SW 1271 (cell line): ENCODE measurements around the gene DDOST.
A peak's percentile ranks its signal among the peaks of the same experiment; 100 is the strongest.
"Not testable (repeated sequence)": the region's sequence is repeated elsewhere in the genome, so short reads cannot be mapped to it uniquely, and the experiment has no call there.

Source experiments
- DNase-seq, 2 experiments: peaks; one replicate each; lab custom pipeline; 2025; lab: John Stamatoyannopoulos, UW

DDOST gene

DNA sequence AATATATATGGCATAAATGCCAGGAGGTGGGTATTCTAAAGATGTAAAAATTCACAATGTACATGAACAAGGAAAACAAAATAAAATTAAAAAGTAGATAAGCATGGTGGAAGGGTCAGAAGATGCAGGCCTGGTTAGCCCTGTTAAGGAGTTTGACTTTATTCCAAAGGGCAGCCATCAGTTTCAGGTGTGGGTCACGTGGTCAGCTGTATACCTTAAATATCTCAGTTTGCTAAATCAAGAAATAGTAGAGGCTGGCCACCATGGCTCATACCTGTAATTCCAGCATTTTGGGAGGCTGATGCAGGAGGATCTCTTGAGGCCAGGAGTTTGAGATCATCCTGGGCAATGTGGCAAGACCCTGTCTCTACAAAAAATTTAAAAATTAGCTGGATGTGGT, 36.5 kb downstream of the DDOST start:
- no peak for DNase-seq

DNA sequence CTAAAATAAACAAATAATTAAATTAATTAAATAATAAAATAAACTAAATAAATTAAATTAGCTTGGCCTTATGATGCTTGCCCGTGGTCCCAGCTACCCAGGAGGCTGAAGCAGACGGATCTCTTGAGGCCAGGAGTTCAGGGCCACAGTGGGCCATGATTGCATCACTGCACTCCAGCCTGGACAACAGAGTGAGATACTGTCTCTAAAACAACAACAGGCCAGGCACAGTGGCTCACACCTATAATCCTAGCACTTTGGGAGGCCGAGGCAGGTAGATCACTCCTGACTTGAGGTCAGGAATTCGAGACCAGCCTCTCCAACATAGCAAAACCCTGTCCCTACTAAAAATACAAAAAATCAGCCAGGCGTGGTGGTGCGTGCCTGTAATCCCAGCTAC, 40.2 kb downstream of the DDOST start:
- DNase-seq, result no peak

DNA sequence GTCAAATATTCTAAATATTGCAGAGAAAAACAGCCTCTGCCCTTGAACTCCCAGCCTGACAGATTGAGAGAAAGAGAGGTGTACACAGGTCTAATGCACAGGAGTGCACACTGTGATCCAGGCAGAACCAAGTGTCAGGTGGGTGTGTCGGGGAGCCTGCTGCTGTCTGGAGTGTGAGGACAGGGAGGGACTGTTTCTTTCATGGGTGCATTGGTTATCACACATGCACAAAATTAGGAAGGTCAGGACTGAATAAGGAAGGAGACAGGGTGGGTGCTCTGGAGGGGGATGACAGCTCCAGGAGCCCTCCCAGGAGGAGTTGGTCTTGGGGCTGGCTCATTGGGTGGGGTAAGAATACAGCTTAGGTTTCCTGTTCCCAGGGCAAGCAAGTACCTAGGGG, 41.2 kb downstream of the DDOST start:
- DNase-seq, result no peak

DNA sequence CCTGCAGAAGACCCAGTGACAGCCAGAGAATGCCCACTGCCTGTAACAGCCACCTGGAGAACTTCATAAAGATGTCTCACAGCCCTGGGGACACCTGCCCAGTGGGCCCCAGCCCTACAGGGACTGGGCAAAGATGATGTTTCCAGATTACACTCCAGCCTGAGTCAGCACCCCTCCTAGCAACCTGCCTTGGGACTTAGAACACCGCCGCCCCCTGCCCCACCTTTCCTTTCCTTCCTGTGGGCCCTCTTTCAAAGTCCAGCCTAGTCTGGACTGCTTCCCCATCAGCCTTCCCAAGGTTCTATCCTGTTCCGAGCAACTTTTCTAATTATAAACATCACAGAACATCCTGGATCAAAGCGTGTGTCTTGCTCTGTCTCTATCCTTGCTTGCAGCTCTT, 42.6 kb downstream of the DDOST start:
- DNase-seq, result no peak

DNA sequence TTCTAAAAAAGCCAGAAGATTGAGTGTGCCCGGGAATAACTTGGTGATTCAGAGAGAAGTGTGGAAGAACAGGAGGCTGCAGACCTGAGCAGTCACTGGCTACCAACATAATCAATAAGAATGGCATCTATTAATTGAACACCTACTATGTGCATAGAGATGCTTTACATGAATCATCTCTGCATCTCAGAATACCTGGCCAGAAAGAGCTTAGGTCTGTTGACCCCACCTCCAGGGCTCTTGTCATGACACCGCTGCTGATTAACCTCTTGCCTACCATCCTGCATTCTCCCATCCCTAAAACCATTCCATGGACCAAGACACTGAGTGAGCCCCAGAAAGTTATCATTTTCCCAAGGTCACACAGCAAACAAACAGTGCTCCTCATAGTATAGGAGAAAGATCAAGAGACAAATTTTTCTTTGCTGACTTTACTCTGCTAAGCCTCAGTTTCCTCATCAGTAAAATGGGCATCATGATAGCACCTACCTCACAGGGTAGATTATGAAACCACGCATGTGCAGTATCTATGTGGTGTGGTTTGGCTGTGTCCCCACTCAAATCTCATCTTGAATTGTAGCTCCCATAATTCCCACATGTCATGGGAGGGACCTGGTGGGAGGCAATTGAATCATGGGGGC, 44.2 kb downstream of the DDOST start:
- DNase-seq, result no peak

DNA sequence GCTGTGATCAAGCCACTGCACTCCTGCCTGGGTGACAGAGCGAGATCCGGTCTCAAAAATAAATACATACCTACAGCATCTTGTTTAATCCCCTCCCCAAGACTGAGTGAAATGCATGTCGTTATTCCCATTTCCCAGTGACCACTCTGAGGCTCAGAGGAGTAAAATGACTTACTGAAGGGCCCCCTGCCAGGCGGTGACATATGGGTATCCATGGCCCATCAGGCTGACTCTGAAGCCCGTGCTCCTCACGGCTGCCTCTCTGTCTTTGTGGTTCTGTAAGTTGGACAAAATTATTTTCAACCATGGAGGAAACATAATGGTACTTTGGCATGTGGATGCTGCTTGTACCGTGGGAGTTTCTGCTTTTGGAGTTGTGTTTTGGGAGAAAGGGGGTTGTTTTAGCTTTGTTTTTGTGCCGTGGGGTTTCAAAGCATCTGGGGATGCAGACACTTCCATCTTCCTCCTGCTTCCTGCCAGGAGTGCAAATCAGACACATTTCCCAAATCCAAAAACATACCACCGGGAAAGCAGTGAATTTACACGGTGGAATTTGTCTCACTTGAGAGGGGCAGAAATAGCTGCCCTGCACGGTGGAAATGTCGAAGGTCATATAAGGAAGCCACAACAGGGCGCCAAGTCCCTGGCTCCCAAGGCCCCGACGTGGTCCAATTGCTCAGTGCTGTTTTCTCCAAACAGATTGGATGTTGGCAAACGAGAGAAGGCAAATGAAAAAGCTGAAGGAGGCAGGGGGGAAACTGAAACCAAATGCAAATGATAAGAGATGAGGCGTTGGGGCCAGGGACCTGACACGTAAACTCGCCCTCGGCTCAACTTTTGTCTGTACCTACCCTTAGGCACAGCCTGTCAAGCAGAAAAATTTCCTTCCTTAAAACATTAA, 45.0 kb downstream of the DDOST start:
- DNase-seq, result no peak

DNA sequence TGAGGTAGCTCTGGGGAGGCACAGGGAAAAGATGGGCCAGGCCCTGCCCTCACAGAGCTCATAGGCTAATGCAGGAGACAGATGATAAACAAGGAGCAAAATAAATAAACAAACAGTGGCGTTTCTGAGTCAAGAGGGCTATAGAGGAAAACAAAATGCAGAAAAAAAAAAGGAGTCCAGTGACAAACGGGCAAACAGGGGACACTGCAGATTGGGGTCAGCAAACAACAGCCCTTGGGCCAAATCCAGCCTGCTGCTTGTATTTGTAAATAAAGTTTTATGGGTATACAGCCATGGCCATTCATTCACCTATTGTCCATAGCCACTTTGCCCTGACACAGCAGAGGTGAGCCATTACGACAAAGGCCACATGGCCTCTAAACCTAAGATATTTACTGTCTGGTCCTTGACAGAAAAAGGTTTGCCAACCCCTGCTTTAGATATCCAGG, 47.0 kb downstream of the DDOST start:
- no peak for DNase-seq

DNA sequence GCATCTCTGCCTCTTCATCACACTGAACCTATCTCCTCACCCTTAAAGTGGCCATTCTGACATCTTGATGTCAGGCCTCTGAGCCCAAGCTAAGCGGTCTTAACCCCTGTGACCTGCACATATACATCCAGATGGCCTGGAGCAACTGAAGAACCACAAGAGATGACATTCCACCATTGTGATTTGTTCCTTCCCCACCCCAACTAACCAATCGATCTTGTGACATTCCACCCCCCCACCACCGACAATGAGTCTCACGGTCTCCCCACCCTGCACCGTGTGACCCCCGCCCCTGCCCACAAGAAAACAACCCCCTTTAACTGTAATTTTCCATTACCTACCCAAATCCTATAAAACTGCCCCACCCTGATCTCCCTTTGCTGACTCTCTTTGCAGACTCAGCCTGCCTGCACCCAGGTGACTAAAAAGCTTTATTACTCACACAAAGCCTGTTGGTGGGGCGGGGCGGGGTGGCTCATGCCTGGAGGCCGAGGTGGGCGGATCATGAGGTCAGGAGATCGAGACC, 48.9 kb downstream of the DDOST start:
- peak in 1 of 2 experiments; percentile 19 for DNase-seq

DNA sequence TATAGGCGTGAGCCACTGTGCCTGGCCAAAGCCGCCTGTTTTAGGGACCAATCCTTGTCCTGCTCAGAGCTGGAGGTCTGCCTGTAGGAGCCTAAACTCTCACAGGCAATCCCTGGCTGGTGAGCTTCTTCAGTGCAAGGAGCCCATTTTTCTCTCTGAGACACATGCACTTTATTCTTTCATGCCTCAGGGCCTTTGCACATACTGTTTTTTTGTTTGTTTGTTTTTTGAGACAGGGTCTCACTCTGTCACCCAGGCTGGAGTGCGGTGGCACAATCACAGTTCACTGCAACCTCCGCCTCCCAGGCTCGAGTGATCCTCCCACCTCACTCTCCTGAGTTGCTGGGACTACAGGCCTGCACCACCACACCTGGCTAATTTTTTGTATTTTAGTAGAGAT, 49.5 kb downstream of the DDOST start:
- DNase-seq, result no peak

DNA sequence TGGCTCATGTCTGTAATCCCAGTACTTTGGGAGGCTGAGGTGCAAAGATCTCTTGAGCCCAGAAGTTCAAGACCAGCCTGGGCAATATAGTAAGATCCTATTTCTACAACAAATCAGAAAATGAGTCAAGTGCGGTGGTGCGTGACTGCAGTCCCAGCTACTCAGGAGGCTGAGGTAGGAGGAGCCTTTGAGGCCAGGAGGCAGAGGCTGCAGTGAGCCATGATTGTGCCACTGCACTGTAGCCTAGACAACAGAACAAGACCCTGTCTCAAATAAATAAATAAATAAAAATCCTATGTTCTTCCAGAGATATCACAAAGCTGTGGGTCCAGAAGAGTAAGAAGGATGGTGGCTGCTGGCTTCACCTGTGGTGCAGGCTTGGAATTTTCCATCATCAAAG, 50.2 kb downstream of the DDOST start:
- no peak for DNase-seq

DNA sequence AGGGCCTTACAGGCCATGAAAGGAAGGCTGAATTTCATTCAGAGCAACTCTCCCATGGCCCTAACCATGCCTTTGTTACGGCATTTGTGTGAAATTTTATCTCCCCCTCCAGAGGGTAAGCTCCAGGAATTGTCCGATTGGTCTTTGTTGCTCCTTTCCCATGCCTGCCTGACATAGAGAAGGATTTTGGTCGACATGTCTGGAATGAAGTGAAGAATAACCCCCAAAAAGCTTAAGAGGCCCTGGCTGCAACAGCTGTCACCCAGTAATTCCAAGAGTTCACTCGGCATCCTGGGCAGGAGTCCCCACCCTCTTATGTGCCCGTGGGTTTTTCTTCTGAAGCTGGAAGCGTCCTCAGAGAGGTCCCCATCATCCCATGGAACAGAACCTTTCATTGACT, 51.6 kb downstream of the DDOST start:
- no peak for DNase-seq

DNA sequence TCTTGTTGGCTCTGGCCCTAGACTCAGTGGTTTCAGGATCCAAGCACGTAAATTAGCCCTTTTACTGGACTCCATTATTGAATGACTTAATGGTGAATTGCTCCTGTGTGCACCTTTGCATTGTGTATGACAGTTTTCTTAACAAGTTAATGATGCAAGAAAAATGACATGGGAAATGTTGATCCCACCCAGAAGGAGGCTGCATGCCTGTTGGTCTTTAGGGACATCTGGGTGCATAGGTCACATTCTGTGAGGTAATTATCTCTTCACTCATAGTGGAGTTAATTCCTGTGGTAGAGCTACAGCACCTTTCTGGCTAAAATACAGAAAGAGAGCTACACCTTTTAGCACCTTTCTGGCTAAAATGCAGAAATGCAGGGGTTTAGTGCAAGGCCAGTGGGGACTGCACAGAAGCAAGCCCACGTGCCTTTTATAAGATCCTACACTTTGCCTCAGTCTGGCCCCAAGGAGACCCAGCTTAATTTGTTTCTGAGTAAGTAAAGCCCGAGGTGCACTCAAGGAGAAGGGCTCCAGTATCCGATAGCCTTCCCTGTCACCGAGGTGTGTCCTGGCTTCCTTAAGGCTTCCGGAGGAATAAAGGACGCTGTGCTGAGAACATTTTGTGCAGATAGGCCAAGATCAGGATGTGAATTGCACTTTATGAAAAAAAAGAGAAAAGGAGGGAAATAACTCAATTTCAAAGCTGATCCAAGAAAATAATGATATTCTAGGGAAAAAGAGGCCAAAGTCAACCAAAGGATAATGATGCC, 54.2 kb downstream of the DDOST start:
- DNase-seq, result not testable (repeated sequence)

DNA sequence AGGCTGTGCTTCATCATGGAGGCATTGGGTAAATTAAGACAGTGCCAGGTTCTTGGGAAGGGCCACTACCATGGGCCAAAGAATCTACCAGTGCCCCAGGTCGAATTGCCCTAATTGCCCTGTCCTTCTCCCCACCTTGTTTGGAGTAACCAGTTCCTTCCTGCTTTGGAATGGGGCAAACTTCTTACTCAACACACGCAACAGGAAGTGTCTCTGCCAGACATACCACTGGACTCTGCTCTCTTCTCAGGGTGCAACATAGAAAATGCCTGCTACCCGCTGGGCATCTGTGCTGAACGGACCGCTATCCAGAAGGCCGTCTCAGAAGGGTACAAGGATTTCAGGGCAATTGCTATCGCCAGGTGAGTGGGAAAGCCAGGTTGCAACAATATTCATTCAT, 56.5 kb downstream of the DDOST start:
- no peak for DNase-seq

DNA sequence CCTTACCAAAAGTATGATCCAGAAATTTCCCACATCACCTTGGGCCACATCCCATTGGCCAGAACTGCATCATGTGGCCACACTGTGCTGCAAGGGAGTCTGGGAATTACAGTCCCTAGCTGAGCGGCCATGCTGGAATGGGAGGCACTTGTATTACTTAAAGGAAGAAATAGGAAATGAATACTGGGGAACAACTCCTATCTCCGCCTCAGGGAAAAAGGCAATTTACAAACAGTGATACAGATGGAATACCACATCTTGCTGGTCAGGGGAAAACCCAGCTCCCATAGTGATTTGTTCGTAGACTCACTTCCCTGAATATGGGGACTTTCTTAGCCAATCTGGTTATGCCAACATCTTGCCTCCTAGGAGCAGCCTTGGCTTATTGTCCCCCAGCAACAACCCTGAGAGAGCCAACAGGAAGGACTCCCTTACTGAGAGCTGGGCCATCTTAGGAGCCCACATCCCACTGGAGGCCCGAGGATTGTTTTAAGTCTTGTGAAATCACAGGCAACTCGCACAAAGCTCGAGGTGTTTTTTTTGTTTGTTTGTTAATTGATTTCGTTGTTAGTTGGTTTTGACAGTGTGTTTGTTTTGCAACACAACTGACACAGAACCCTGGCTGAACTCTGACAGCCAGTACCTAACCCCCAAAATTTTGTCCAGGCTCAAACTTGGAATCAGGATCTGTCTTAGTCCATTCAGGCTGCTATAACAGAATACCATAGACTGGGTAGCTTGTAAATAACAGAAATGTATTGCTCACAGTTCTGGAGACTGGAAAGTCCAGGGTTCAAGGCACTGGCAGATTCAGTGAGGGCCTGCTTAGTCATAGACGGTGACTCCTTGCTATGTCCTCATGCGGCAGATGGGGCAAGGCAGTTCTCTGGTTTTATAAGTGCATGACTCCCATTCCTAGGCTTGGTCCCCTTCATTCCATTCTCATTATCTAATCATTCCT, 57.4 kb downstream of the DDOST start:
- DNase-seq, result peak in 1 of 2 experiments; percentile 29

DNA sequence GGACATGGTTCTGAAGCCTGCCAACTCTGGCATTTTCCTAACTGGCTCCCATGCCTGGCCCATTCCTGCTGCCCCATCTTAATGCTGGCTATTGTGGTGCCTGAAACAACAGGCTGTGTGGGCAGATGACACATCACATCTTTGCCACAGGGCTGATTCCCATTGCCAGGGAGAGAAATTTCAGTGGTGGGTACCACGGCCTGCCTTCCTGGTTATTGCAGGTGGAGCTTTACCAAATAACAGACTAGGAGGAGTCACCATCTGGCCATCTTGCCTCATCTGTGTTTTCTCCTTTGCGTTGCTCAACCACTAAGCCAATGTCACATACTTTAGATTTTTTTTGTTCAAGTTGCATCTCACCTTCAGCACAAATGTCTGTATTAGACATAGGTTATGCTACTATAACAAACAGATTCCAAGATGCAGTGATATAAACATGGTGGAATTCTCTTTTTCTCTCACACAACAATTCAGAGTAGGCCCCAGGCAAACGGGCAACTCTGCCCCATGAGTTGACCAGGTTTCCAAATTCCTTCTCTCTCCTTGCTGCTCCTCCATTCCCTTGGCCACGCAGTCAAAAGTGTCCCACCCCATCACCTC, 58.2 kb downstream of the DDOST start:
- DNase-seq, result no peak
